Mesendoderm (in vitro differentiated cells): ENCODE measurements around the gene CADPS2.

ENCODE experiments used
- DNase-seq: peaks from one replicate; pipeline ENCODE4 v3.0.0; 2013
- H2AK5ac ChIP-seq: 2 replicates; pipeline ENCODE4 v1.6.1; 2013; ENCODE audit warnings: low read length, inconsistent platforms
- H2BK120ac ChIP-seq: 2 replicates; pipeline ENCODE4 v1.6.1; 2013; ENCODE audit warnings: low read depth, mild to moderate bottlenecking, low read length, moderate library complexity, mixed read lengths
- H2BK15ac ChIP-seq: replicated peaks from 2 replicates; pipeline ENCODE4 v1.6.1; 2013; ENCODE audit warnings: low read depth, mild to moderate bottlenecking, moderate library complexity
- H2BK5ac ChIP-seq: 2 replicates; pipeline ENCODE4 v1.6.1; 2013; ENCODE audit warnings: low read length, inconsistent platforms
- H3K18ac ChIP-seq: 2 replicates; pipeline ENCODE4 v1.6.1; 2013; ENCODE audit warnings: mild to moderate bottlenecking, low read length, mixed read lengths
- H3K23ac ChIP-seq: one replicate; pipeline ENCODE4 v1.6.1; 2013; ENCODE audit warnings: low read length
- H3K27ac ChIP-seq: 2 replicates; pipeline ENCODE4 v1.5.1; 2013; ENCODE audit warnings: low read depth, mild to moderate bottlenecking, inconsistent platforms, low read length, moderate library complexity
- H3K27me3 ChIP-seq: 2 replicates; pipeline ENCODE4 v1.6.1; 2013; ENCODE audit warnings: low read length, control low read depth, mild to moderate bottlenecking, inconsistent platforms; ENCODE audit not compliant: insufficient read depth, poor library complexity
- H3K36me3 ChIP-seq: 2 replicates; pipeline ENCODE4 v1.6.1; 2013; ENCODE audit warnings: low read length, inconsistent platforms; ENCODE audit not compliant: control insufficient read depth, insufficient read depth
- H3K4ac ChIP-seq: one replicate; pipeline ENCODE4 v1.6.1; 2013; ENCODE audit warnings: low read depth, mild to moderate bottlenecking, low read length, moderate library complexity
- H3K4me1 ChIP-seq: 2 replicates; pipeline ENCODE4 v1.6.1; 2013; ENCODE audit warnings: low read depth, low read length, inconsistent platforms; ENCODE audit not compliant: control insufficient read depth
- H3K4me2 ChIP-seq: 2 replicates; pipeline ENCODE4 v1.6.1; 2013; ENCODE audit warnings: low read length
- H3K4me3 ChIP-seq: 2 replicates; pipeline ENCODE4 v1.5.1; 2013; ENCODE audit warnings: mild to moderate bottlenecking, low read length
- H3K56ac ChIP-seq: one replicate; pipeline ENCODE4 v1.6.1; 2013; ENCODE audit warnings: low read length
- H3K79me1 ChIP-seq: 2 replicates; pipeline ENCODE4 v1.6.1; 2013; ENCODE audit warnings: low read length, inconsistent platforms
- H3K79me2 ChIP-seq: 2 replicates; pipeline ENCODE4 v1.6.1; 2013; ENCODE audit warnings: mild to moderate bottlenecking, low read length; ENCODE audit not compliant: control insufficient read depth, insufficient read depth
- H3K9ac ChIP-seq: 2 replicates; pipeline ENCODE4 v1.6.1; 2013; ENCODE audit warnings: low read length, inconsistent platforms
- H4K5ac ChIP-seq: one replicate; pipeline ENCODE4 v1.6.1; 2013; ENCODE audit warnings: low read length
- H4K8ac ChIP-seq: one replicate; pipeline ENCODE4 v1.6.1; 2013; ENCODE audit warnings: low read depth, mild to moderate bottlenecking, control low read depth, low read length, moderate library complexity
- WGBS: extraction: QIAGEN DNeasy Blood & Tissue Kit; methylation state at CpG from one replicate; pipeline ENCODE4 v1.1.7; 2013; ENCODE audit warnings: low lambda C conversion rate, missing lambda C conversion rate; ENCODE audit not compliant: insufficient coverage; ENCODE audit errors: extremely low coverage; 5-methylcytosine and 5-hydroxymethylcytosine counted together

Gene CADPS2

GRCh38 chr7:122306320-122307227 lies 579.7 kb downstream of the CADPS2 start:
- Histone ChIP-seq H3K4me1 (peaks cover 7% of the 10 kb centered on the region), H3K27ac (no peak overlapping the region), H3K79me1 (no peaks in the 10 kb centered on the region), H3K79me2 (no peaks in the 10 kb centered on the region), H3K27me3 (peaks cover 28% of the 10 kb centered on the region), H2BK120ac (no peak overlapping the region), H3K9ac (peak overlapping the region; percentile 59), H4K8ac (no peak overlapping the region), H3K18ac (peak overlapping the region; percentile 52), H3K56ac (peak overlapping the region; percentile 77), H3K23ac (no peak overlapping the region), H3K4ac (no peak overlapping the region), H4K5ac (no peak overlapping the region), H2AK5ac (no peak overlapping the region), H2BK15ac (no peak overlapping the region), H3K4me3 (peak overlapping the region; percentile 32), H3K36me3 (no peaks in the 10 kb centered on the region), H2BK5ac (no peak overlapping the region), H3K4me2 (peak overlapping the region; percentile 98)
- no CpG with 5 or more reads among the region's 37 CpGs for WGBS
- DNase-seq, result peak; percentile 89

DNA sequence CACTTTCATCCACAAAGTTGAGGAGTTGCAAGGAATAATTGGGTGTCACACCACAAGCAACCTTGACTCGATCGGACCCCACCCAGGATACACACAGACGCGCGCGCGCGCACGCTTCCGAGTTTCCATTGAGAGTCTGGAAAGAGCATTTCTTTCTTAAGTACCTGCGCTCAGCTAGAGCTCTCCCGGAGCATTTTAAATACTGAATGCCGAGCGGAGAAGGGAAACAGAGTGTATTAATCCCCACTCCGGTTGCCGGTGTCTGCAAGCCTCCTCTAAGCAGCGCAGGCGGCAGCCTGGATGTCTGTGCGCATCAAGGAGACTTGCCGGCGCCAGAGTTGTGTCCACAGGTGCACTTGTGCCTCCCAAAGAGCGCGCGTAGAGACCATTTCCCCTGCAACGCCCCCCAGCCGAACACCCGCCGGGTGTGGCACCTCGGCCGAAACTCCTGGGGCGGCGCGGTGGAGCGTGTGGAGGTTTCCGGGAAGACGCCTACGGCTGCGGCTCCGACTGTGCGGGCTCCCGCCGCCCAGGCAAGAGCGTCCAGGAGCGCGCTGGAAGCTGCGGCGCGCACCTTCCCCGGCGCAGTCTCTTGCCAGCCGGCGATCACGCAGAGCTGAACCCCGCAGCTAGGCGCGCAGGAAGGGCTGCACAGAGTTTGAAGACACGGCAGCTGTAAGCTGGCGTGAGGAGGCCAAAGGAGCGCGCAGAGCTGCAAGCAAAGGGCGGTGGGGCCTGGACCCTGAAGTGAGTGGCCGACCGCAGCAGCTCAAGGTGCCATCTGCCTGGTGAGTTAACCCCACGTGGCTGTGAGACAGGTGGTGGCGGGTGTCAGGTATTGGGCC lies 580.6 kb downstream of the CADPS2 start:
- no peak overlapping the region for H2AK5ac ChIP-seq
- peak overlapping the region; percentile 59 for H3K9ac ChIP-seq

DNA sequence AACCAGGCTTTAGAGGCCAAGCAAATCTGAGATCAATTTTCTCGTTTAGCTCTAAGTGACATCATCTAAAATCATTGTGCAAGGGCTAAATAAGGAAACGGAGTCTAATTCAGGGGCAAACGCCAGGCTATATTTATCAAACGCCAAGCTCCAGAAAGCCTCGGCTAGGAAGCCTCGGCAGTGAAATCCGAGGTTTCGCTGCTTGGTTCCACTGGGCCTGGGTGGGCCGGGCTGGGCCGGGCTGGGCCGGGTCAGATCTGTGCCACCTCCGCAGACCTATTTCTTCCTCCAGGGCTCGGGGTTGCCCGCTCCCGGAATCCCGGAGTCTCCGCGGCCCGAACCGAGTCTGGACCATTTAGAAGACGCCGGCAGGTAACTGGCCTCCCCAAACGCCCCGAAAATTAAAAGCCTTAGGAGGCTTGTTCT lies 581.3 kb downstream of the CADPS2 start:
- Histone ChIP-seq H3K4me1 (peaks cover 7% of the 10 kb centered on the region), H3K56ac (no peak overlapping the region), H3K9ac (no peak overlapping the region), H3K4ac (no peak overlapping the region), H2BK120ac (no peak overlapping the region), H3K79me2 (no peaks in the 10 kb centered on the region), H4K5ac (no peak overlapping the region), H3K79me1 (no peaks in the 10 kb centered on the region), H3K23ac (no peak overlapping the region), H2BK5ac (no peak overlapping the region), H3K27ac (no peak overlapping the region), H2BK15ac (no peak overlapping the region), H3K4me2 (peak overlapping the region; percentile 98), H3K27me3 (peaks cover 40% of the 10 kb centered on the region), H3K36me3 (no peaks in the 10 kb centered on the region), H3K18ac (no peak overlapping the region), H3K4me3 (no peak overlapping the region), H4K8ac (no peak overlapping the region), H2AK5ac (no peak overlapping the region)
- WGBS, result no CpG with 5 or more reads among the region's 24 CpGs
- no peak for DNase-seq

More for the DNA sequence above, 580.6 kb downstream of the CADPS2 start:
- Histone ChIP-seq H3K18ac (no peak overlapping the region), H3K27ac (no peak overlapping the region), H3K27me3 (peaks cover 34% of the 10 kb centered on the region), H4K8ac (no peak overlapping the region), H3K4me3 (peak overlapping the region; percentile 32), H3K4me1 (peaks cover 7% of the 10 kb centered on the region), H3K4me2 (peak overlapping the region; percentile 98), H3K23ac (no peak overlapping the region), H3K4ac (no peak overlapping the region), H3K56ac (peak overlapping the region; percentile 77), H2BK15ac (no peak overlapping the region), H4K5ac (no peak overlapping the region), H3K79me1 (no peaks in the 10 kb centered on the region), H3K36me3 (no peaks in the 10 kb centered on the region), H3K79me2 (no peaks in the 10 kb centered on the region), H2BK120ac (no peak overlapping the region), H2BK5ac (no peak overlapping the region)
- peak; percentile 70 for DNase-seq
- no CpG with 5 or more reads among the region's 65 CpGs for whole genome bisulfite sequencing

DNA sequence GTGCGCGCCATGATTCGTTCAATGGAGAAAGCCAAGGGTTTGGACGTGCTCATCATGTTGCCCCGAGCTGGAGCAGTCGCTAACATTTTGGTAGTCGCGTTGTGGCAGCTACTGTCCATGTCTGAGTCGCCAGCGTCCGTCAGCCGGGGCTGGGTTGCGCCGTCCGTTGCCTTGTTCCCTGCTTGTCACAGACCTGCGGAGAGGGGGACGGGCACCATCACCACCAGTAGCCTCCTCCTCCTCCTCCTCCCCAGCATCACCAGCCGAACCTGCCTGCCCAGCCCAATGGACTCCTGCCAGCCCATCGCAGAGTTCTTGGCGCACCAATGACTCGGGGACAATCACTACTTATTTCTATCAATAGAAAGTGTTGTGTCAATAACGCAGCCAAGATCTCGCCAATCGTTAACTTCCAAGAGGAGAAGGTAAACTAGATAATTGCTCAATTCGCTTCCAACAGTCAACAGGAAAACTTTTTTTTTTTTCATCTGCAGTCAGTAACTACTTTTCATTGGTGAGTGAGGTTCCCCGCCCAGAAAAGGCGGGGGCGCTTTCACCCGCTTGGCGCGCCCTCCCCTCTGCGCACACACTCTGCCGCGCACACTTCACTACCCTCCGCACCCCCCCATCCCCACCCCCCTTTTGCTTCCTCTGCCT lies 581.8 kb downstream of the CADPS2 start, which contains the start of gene FEZF1:
TSS of gene FEZF1 (minus strand) at position 432 of the 657 bp plus-strand sequence. CDS start at position 119, 313 bp downstream.
- Histone ChIP-seq H3K4me1 (peaks cover 4% of the 10 kb centered on the region), H4K8ac (no peak within 1 kb of the TSS), H3K4me2 (peak within 1 kb of the TSS; percentile 98), H4K5ac (no peak within 1 kb of the TSS), H3K27ac (no peak within 1 kb of the TSS), H3K27me3 (peaks cover 43% of the 10 kb centered on the region), H2BK5ac (no peak within 1 kb of the TSS), H3K9ac (peak within 1 kb of the TSS; percentile 30), H3K4ac (no peak within 1 kb of the TSS), H2BK15ac (no peak within 1 kb of the TSS), H3K18ac (no peak within 1 kb of the TSS), H3K79me1 (no peaks in the 10 kb centered on the region), H3K23ac (peak within 1 kb of the TSS; percentile 1), H3K36me3 (no peaks in the 10 kb centered on the region), H3K56ac (peak within 1 kb of the TSS; percentile 59), H3K4me3 (peak within 1 kb of the TSS; percentile 12), H3K79me2 (no peaks in the 10 kb centered on the region), H2AK5ac (no peak within 1 kb of the TSS), H2BK120ac (no peak within 1 kb of the TSS)
- no CpG with 5 or more reads among the region's 35 CpGs for WGBS
- peak; percentile 68 for DNase-seq

DNA sequence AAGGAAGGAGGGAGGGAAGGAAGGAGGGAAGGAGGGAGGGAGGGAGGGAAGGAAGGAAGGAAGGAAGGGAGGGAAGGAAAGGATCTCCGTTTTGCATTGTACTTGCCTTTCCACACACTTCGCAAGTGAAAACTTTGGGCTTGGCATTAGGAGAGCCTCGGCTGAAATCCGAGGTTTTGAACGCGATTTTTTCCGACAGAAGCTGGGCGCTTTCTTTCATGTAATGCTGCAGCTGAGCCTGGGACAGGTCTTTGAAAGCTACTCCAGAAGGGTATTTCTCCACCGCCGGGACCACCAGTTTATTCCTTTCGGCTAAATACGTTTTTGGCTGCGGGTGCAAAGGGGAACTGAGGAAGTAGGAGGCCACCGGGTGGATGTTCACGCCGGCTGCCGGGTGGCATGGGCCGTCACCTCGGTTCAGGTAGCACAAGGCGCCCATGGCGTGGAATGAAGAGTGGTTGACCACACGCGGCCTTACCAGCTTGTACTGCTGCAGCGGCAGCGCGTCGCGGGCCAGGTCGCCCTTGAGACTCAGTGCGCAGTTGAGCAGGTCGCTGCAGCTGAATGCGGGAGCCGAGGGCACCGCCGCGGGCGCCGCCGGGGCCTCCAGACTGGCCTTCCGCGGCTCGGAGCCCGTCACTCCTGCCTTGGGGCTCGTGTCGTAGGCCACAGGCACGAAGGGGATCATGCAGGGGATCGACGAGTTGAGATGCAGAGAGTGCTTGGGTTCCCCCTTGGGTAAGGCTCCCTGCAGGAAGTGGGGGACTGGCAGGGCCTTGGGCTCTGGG lies 582.5 kb downstream of the CADPS2 start:
- no peak overlapping the region for H3K4ac ChIP-seq
- H3K56ac ChIP-seq, result peak overlapping the region; percentile 59
- no peaks in the 10 kb centered on the region for H3K79me2 ChIP-seq
- no peak overlapping the region for H2BK5ac ChIP-seq
- WGBS, result no CpG with 5 or more reads among the region's 48 CpGs
- H3K36me3 ChIP-seq, result no peaks in the 10 kb centered on the region
- H3K27me3 ChIP-seq, result peaks cover 47% of the 10 kb centered on the region
- no peak overlapping the region for H3K18ac ChIP-seq
- no peak overlapping the region for H2BK15ac ChIP-seq
- no peak overlapping the region for H2AK5ac ChIP-seq
- H3K4me2 ChIP-seq, result peak overlapping the region; percentile 43
- no peak overlapping the region for H4K8ac ChIP-seq
- H3K23ac ChIP-seq, result peak overlapping the region; percentile 1
- H3K27ac ChIP-seq, result no peak overlapping the region
- DNase-seq, result peak; percentile 52
- H4K5ac ChIP-seq, result no peak overlapping the region
- peaks cover 2% of the 10 kb centered on the region for H3K4me1 ChIP-seq
- H3K4me3 ChIP-seq, result peak overlapping the region; percentile 5
- no peak overlapping the region for H2BK120ac ChIP-seq
- peak overlapping the region; percentile 30 for H3K9ac ChIP-seq
- no peaks in the 10 kb centered on the region for H3K79me1 ChIP-seq
